DND-41 (cell line): Measurements from ENCODE around the gene KCND1.

Experiments
- EZH2 ChIP-seq: IDR thresholded peaks from 3 replicates; pipeline ENCODE4 v1.6.1; 2012; ENCODE audit warnings: borderline replicate concordance, low read depth, mild to moderate bottlenecking, moderate library complexity, low read length, inconsistent platforms; ENCODE audit not compliant: severe bottlenecking
- TF ChIP-seq, protein P1 (sequence below): IDR thresholded peaks from 2 replicates; pipeline ENCODE4 v1.5.1; 2012; ENCODE audit warnings: borderline replicate concordance, low read length, moderate library complexity, mild to moderate bottlenecking; ENCODE audit not compliant: poor library complexity, severe bottlenecking; ENCODE audit errors: extremely low read depth

DNA sequence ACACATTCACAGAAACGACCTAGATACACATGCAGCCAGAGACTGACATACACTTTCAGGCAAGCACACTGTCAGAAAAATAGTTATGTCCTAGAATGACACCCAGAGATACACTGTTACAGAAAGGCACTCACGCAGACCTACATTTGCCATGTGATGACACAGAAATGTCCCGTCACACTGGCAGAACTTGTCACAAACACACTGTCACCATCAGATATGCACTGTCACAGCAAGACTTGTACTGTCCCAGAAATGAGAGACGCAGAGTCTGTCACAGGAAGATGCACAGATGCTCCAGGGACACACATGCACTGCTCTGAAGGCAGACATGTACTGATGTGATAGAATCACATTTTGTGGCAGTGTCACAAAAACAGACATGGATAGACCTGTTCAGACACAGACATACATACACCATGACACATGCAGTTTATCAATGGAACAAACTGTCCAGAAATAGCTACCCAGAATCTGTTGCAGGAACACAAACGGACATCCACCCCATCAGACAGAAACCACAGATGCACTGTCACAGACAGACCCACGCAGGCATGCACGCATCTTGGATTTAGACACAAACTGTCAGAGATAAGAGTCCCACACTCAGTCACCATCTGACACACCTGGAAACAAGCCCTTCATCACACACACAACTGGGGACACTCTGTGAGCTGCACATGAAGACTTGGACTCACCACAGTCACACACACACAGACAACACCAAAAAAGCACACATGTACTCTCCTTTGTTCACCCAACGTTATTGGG, 51.5 kb downstream of the KCND1 start:
- TF ChIP-seq, protein P1, sequence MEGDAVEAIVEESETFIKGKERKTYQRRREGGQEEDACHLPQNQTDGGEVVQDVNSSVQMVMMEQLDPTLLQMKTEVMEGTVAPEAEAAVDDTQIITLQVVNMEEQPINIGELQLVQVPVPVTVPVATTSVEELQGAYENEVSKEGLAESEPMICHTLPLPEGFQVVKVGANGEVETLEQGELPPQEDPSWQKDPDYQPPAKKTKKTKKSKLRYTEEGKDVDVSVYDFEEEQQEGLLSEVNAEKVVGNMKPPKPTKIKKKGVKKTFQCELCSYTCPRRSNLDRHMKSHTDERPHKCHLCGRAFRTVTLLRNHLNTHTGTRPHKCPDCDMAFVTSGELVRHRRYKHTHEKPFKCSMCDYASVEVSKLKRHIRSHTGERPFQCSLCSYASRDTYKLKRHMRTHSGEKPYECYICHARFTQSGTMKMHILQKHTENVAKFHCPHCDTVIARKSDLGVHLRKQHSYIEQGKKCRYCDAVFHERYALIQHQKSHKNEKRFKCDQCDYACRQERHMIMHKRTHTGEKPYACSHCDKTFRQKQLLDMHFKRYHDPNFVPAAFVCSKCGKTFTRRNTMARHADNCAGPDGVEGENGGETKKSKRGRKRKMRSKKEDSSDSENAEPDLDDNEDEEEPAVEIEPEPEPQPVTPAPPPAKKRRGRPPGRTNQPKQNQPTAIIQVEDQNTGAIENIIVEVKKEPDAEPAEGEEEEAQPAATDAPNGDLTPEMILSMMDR = no peak
- TF ChIP-seq EZH2 = no peak
